ENCODE data around the gene SLC9C2.

Gene SLC9C2

GRCh38 chr1:173555651-173556305 is 47.1 kb downstream of the SLC9C2 start:
- no peak for DNase-seq (ENCODE audit: extremely low read depth, low read depth)
- no peak for TF ChIP-seq CTCF (IDR thresholded peaks at IDR 0.05; ENCODE audit: low read depth, low read length, missing control alignments)
- H3K4me3 ChIP-seq (replicated peaks; ENCODE audit: low read depth, low read length): no peak overlapping the region

GRCh38 chr1:173554541-173555250 is 48.2 kb downstream of the SLC9C2 start:
- TF ChIP-seq CTCF (IDR thresholded peaks at IDR 0.05; ENCODE audit: low read depth, low read length, missing control alignments): no peak
- no peak overlapping the region for H3K4me3 ChIP-seq (replicated peaks; ENCODE audit: low read depth, low read length)
- DNase-seq (ENCODE audit: extremely low read depth, low read depth): no peak

GRCh38 chr1:173554089-173554488 is 48.8 kb downstream of the SLC9C2 start:
- TF ChIP-seq CTCF (IDR thresholded peaks at IDR 0.05; ENCODE audit: low read depth, low read length, missing control alignments): no peak
- H3K4me3 ChIP-seq (replicated peaks; ENCODE audit: low read depth, low read length): no peak overlapping the region
- DNase-seq (ENCODE audit: extremely low read depth, low read depth): no peak

- TF ChIP-seq CTCF (IDR thresholded peaks at IDR 0.05; ENCODE audit: low read depth, low read length, missing control alignments): no peak
- no peak overlapping the region for H3K4me3 ChIP-seq (replicated peaks; ENCODE audit: low read depth, low read length)
- DNase-seq (ENCODE audit: extremely low read depth, low read depth): no peak
Observed at GRCh38 chr1:173553312-173553711, 49.6 kb downstream of the SLC9C2 start.

- H3K4me3 ChIP-seq (replicated peaks; ENCODE audit: low read depth, low read length): no peak overlapping the region
- DNase-seq (ENCODE audit: extremely low read depth, low read depth): no peak
- no peak for TF ChIP-seq CTCF (IDR thresholded peaks at IDR 0.05; ENCODE audit: low read depth, low read length, missing control alignments)
Observed at GRCh38 chr1:173551699-173552098, 51.2 kb downstream of the SLC9C2 start.

GRCh38 chr1:173549813-173550212 is 53.1 kb downstream of the SLC9C2 start:
- no peak for DNase-seq (ENCODE audit: extremely low read depth, low read depth)
- TF ChIP-seq CTCF (IDR thresholded peaks at IDR 0.05; ENCODE audit: low read depth, low read length, missing control alignments): no peak
- no peak overlapping the region for H3K4me3 ChIP-seq (replicated peaks; ENCODE audit: low read depth, low read length)

Data from HFF-Myc (cell line).